Measurements from ENCODE around the gene DNAH8. TPM values are rescaled to one million over a fixed set of nuclear protein-coding genes. Genes with fewer than 3 reads are reported as not detected.

Gene DNAH8
- total RNA-seq, 4 donors from 2014 or later = not detected

GRCh38 chr6:38716825-38717224 lies 1.7 kb downstream of the DNAH8 start:
- ATAC-seq (ENCODE audit: low FRiP score) = no peak
- no peak for TF ChIP-seq CTCF (IDR thresholded peaks at IDR 0.05)
- DNase-seq (ENCODE audit: low spot score) = no peak

GRCh38 chr6:38719358-38719757 lies 4.2 kb downstream of the DNAH8 start:
- ATAC-seq (ENCODE audit: low FRiP score) (no peak), DNase-seq (ENCODE audit: low spot score) (no peak)
- TF ChIP-seq CTCF (IDR thresholded peaks at IDR 0.05) = no peak

- DNase-seq (ENCODE audit: low spot score) = no peak
- no peak for ATAC-seq (ENCODE audit: low FRiP score)
- TF ChIP-seq CTCF (IDR thresholded peaks at IDR 0.05) = no peak
Measured at GRCh38 chr6:38720295-38720694, 5.2 kb downstream of the DNAH8 start.

- no peak for DNase-seq (ENCODE audit: low spot score)
- no peak for TF ChIP-seq CTCF (IDR thresholded peaks at IDR 0.05)
- no peak for ATAC-seq (ENCODE audit: low FRiP score)
Measured at GRCh38 chr6:38722038-38722437, 6.9 kb downstream of the DNAH8 start.

GRCh38 chr6:38722727-38723334 lies 7.7 kb downstream of the DNAH8 start:
- no peak for DNase-seq (ENCODE audit: low spot score)
- TF ChIP-seq CTCF (IDR thresholded peaks at IDR 0.05) = no peak
- no peak for ATAC-seq (ENCODE audit: low FRiP score)

- DNase-seq (ENCODE audit: low spot score) (no peak), ATAC-seq (ENCODE audit: low FRiP score) (no peak)
- TF ChIP-seq CTCF (IDR thresholded peaks at IDR 0.05) = no peak
Measured at GRCh38 chr6:38723783-38724182, 8.7 kb downstream of the DNAH8 start.

GRCh38 chr6:38724343-38724742 lies 9.2 kb downstream of the DNAH8 start:
- no peak for DNase-seq (ENCODE audit: low spot score)
- no peak for TF ChIP-seq CTCF (IDR thresholded peaks at IDR 0.05)
- no peak for ATAC-seq (ENCODE audit: low FRiP score)

Measured in omental fat pad (tissue), 4 donors.